Psoas muscle (tissue), 8 donors: Measurements from ENCODE around the gene DOCK2. TPM values are rescaled to one million over a fixed set of nuclear protein-coding genes. Genes with fewer than 3 reads are reported as not detected.
"Not testable (repeated sequence)": the region's sequence is repeated elsewhere in the genome, so short reads cannot be mapped to it uniquely, and the experiment has no call there.

Source experiments
- ATAC-seq, 4 donors: fragments of 200-7000 bp; cut with Tn5 transposase; one replicate each; pipeline ENCODE4 v1.9.1; 2020; ENCODE audit warnings: moderate library complexity in 3 of 4, mild to moderate bottlenecking in 2 of 4
- DNase-seq, 2 donors: peaks; one replicate each; pipeline ENCODE4 v3.0.0-alpha.2; 2020
- H3K27ac ChIP-seq: fragments of 200-600 bp; one replicate; pipeline ENCODE4 v1.8.0; 2022
- H3K27me3 ChIP-seq, 3 donors: fragments of 200-600 bp in 1 of 3; one replicate each; pipeline versions ENCODE4 v1.6.1 to v1.8.0; 2013 to 2022; ENCODE audit warnings: low read length in 2 of 3, mild to moderate bottlenecking in 2 of 3, moderate library complexity in 1 of 3; ENCODE audit not compliant: insufficient read depth in 3 of 3
- H3K36me3 ChIP-seq, 2 donors: fragments of 200-600 bp in 1 of 2; one replicate each; pipeline versions ENCODE4 v1.6.1 to v1.8.0; 2013 to 2022; ENCODE audit warnings: low read depth in 1 of 2, mild to moderate bottlenecking in 1 of 2, moderate library complexity in 1 of 2; ENCODE audit not compliant: insufficient read depth in 1 of 2
- H3K4me1 ChIP-seq: fragments of 200-600 bp; one replicate; pipeline ENCODE4 v1.8.0; 2022
- H3K4me3 ChIP-seq: fragments of 200-600 bp; one replicate; pipeline ENCODE4 v1.8.0; 2022; ENCODE audit warnings: mild to moderate bottlenecking
- H3K9me3 ChIP-seq: fragments of 200-600 bp; one replicate; pipeline ENCODE4 v1.8.0; 2022
- CTCF ChIP-seq: fragments of 200-600 bp; IDR thresholded peaks from one replicate; pipeline ENCODE4 v1.8.0; 2022; ENCODE audit warnings: antibody characterized with exemption
- WGBS, 3 donors: extraction: QIAGEN DNeasy Blood & Tissue Kit; methylation state at CpG; one replicate each; pipeline versions ENCODE4 v1.1.6 to v1.1.7; 2013; 5-methylcytosine and 5-hydroxymethylcytosine counted together
- intact Hi-C, 2 donors: fragments of 100-400 bp; cut with DNase I; formaldehyde crosslinking; loops; one replicate each; pipeline versions ENCODE4 v1.11.0 to v1.14.2; 2022
- polyA plus RNA-seq, 3 donors: library from polyadenylated mRNA; stranded (reverse); fragments of 200-250 nt; gene quantifications; one replicate each; pipeline ENCODE4 v1.2.3, GENCODE V29; 2013
- total RNA-seq, 4 donors: library from RNA; stranded (reverse); fragmentation: NEBNext Ultra II Directional in 2 of 4; extraction: Animal tissue kit (Norgen Biotek cat#: 25700) in 2 of 4; gene quantifications; one replicate each; pipeline versions ENCODE4 v1.2.1 to v1.2.4, GENCODE V29; 2021 to 2023
- donor health status: healthy with polysubstance abuse.
- donor health status: DM: no; HTN: no; CAD: no; lungs with moderate emphysema.
- donor health status: Bipolar disorder and iron deficiency.
- donor health status: healthy.
- donor health status: DM: yes; HTN: yes; CAD: no.
- donor health status: DM: no; HTN: no; CAD: no.
- donor health status: DM: no; HTN: no; CAD: no.
- donor health status: DM: yes; HTN: yes; CAD: no.

Gene DOCK2
- total and polyA plus RNA-seq, 7 donors = 0.37 to 4.4 (median 3.5) TPM

GRCh38 chr5:169805937-169806700 is 169.0 kb downstream of the DOCK2 start:
- Histone ChIP-seq H3K36me3 (no peaks in the 10 kb centered on the region), H3K27ac (no peak overlapping the region), H3K4me1 (no peaks in the 10 kb centered on the region), H3K4me3 (no peak overlapping the region), H3K27me3 (no peaks in the 10 kb centered on the region), H3K9me3 (no peaks in the 10 kb centered on the region)
- ATAC-seq (no peak), DNase-seq (no peak)
- intact Hi-C loops = no loop called here
- no peak for TF ChIP-seq CTCF
- WGBS, 3 donors = 77 to 82% (median 79%) methylated on average over 6 of the region's 6 CpGs

- ATAC-seq (no peak), DNase-seq (no peak)
- Histone ChIP-seq H3K4me3 (no peak overlapping the region), H3K27me3 (no peaks in the 10 kb centered on the region), H3K36me3 (no peaks in the 10 kb centered on the region), H3K9me3 (no peaks in the 10 kb centered on the region), H3K27ac (no peak overlapping the region), H3K4me1 (no peaks in the 10 kb centered on the region)
- intact Hi-C loops = no loop called here
- WGBS, 3 donors = 20 to 27% (median 24%) methylated on average over 2 of the region's 2 CpGs
- TF ChIP-seq CTCF = no peak
Observed at GRCh38 chr5:169808118-169808581, 171.1 kb downstream of the DOCK2 start.

DNA sequence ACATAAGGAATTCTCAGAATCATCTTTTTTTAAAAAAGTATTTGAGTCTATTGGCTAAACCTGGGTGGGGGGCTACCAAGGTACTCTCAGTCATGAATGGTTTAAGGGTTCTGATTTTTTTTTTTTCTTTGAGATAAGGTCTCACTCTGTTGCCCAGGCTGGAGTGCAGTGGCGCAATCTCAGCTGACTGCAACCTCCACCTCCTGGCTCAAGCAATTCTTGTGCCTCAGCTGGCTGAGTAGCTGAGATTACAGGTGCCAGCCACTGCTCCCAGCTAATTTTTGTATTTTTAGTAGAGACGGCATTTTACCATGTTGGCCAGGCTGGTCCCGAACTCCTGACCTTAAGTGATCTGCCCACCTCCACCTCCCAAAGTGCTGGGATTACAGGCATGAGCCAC is 171.8 kb downstream of the DOCK2 start:
- H3K4me1 ChIP-seq, intact Hi-C loops, ATAC-seq, H3K36me3 ChIP-seq, DNase-seq, H3K4me3 ChIP-seq, H3K27ac ChIP-seq, H3K9me3 ChIP-seq, H3K27me3 ChIP-seq: not testable (repeated sequence)
- 83 to 91% (median 84%) methylated on average over 3 of the region's 3 CpGs for WGBS, 3 donors

GRCh38 chr5:169809281-169809680 is 172.2 kb downstream of the DOCK2 start:
- DNase-seq (no peak), ATAC-seq (no peak)
- Histone ChIP-seq H3K4me3 (no peak overlapping the region), H3K9me3 (no peaks in the 10 kb centered on the region), H3K27ac (no peak overlapping the region), H3K4me1 (no peaks in the 10 kb centered on the region), H3K36me3 (no peaks in the 10 kb centered on the region), H3K27me3 (no peaks in the 10 kb centered on the region)
- intact Hi-C loops = no loop called here
- no peak for TF ChIP-seq CTCF
- 58 to 60% (median 59%) methylated on average over 5 of the region's 5 CpGs for WGBS, 3 donors

DNA sequence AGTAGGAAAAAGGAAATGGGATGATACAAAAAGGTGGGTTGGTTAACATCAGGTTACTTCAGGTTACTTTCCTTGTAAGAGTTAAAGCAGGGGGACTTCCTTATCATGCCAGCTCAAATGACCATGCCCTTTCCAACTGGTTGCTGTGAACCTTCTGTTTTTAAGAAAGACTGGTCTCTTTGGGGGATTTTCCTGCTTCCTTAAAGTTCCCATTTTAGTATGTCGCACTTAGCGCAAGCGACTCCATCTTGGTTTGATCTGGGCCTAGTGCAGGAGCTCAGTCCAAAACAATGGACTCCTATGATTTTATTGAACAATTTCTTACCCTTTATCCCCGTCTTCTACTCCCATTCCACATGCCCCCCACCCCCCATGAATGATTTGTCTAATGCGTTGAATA is 173.4 kb downstream of the DOCK2 start:
- TF ChIP-seq CTCF = no peak
- intact Hi-C loops = no loop called here
- Histone ChIP-seq H3K9me3 (peaks cover 3% of the 10 kb centered on the region), H3K4me3 (no peak overlapping the region), H3K27me3 (no peaks in the 10 kb centered on the region), H3K4me1 (no peaks in the 10 kb centered on the region), H3K27ac (no peak overlapping the region), H3K36me3 (no peaks in the 10 kb centered on the region)
- ATAC-seq (no peak), DNase-seq (no peak)
- WGBS, 3 donors = 88 to 90% (median 88%) methylated on average over 5 of the region's 5 CpGs
